ENCODE results near the gene RFX4. TPM values are rescaled to one million over a fixed set of nuclear protein-coding genes. Genes with fewer than 3 reads are reported as not detected.

Gene RFX4
- polyA plus RNA-seq, 1 donor (not counting 4 experiments of a cell fraction or from before 2014, with no cell fraction given): not detected

GRCh38 chr12:106566771-106567170, 16.0 kb upstream of the RFX4 start:
- no peak for TF ChIP-seq CTCF (optimal IDR thresholded peaks at IDR 0.05 in 1 of 3, IDR thresholded peaks at IDR 0.05 in 1 of 3, conservative IDR thresholded peaks at IDR 0.05 in 1 of 3; ENCODE audit: extremely low read depth in 1 of 3, insufficient read depth in 2 of 3, low read length in 3 of 3)
- TF ChIP-seq EZH2 (IDR thresholded peaks at IDR 0.05; ENCODE audit: low read length): no peak
- DNase-seq (ENCODE audit: low read depth, low spot score): no peak
- H3K9me1 ChIP-seq (ENCODE audit: control insufficient read depth, extremely low read depth, insufficient read depth, low read length): no peaks in the 10 kb centered on the region

DNA sequence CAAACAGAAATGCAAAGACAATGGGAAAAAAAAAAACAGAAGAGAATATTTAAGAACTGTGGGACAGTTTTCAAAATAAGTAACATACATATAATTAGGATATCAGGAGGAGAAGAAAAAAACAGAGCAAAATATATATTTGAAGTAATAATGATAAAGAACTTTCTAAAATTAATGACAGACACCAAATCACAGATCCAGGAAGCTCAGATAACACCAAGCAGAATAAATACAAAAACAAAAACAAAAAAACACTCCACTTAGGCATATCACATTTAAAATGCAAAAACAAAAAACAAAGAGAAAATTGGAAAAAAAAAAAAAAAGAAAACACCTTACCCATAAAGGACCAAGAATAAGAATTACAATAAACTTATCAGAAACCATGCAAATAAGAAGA, 9.6 kb upstream of the RFX4 start:
- Histone ChIP-seq H3K9me3 (ENCODE audit: control insufficient read depth, low read depth, low read length) (no peaks in the 10 kb centered on the region), H3K36me3 (ENCODE audit: control insufficient read depth in 2 of 2, extremely low read depth in 1 of 2, insufficient read depth in 2 of 2, low read length in 2 of 2) (no peaks in the 10 kb centered on the region), H2AFZ (ENCODE audit: control insufficient read depth, low read length) (no peak overlapping the region), H3K4me1 (ENCODE audit: control insufficient read depth, extremely low read depth, insufficient read depth, low read length) (no peaks in the 10 kb centered on the region), H3K79me2 (ENCODE audit: control insufficient read depth, insufficient read depth, low read length) (no peaks in the 10 kb centered on the region), H3K4me2 (ENCODE audit: control insufficient read depth, extremely low read depth, insufficient read depth, low read depth, low read length) (no peak overlapping the region), H3K9me1 (ENCODE audit: control insufficient read depth, extremely low read depth, insufficient read depth, low read length) (no peaks in the 10 kb centered on the region), H3K27me3 (ENCODE audit: control insufficient read depth, extremely low read depth, insufficient read depth, low read length) (peaks cover 7% of the 10 kb centered on the region), H3K4me3 (ENCODE audit: control insufficient read depth in 2 of 3, extremely low read depth in 1 of 3, insufficient read depth in 2 of 3, low read depth in 1 of 3, low read length in 3 of 3) (no peak overlapping the region), H3K9ac (ENCODE audit: control insufficient read depth, extremely low read depth, insufficient read depth, low read length) (no peak overlapping the region), H4K20me1 (ENCODE audit: control insufficient read depth, extremely low read depth, insufficient read depth, low read length) (no peaks in the 10 kb centered on the region), H3K27ac (ENCODE audit: control insufficient read depth, insufficient read depth, low read length) (no peak overlapping the region)
- no peak for TF ChIP-seq CTCF (optimal IDR thresholded peaks at IDR 0.05 in 1 of 3, IDR thresholded peaks at IDR 0.05 in 1 of 3, conservative IDR thresholded peaks at IDR 0.05 in 1 of 3; ENCODE audit: extremely low read depth in 1 of 3, insufficient read depth in 2 of 3, low read length in 3 of 3)
- no peak for TF ChIP-seq EZH2 (IDR thresholded peaks at IDR 0.05; ENCODE audit: low read length)
- no peak for FAIRE-seq
- no peak for DNase-seq (ENCODE audit: low read depth, low spot score)
- dilution Hi-C loops (cut with MboI; ENCODE audit: extremely low pct_ligation_motif_present, low sequenced_read_pairs): no loop called here

More at GRCh38 chr12:106566771-106567170, 16.0 kb upstream of the RFX4 start:
- H3K27me3 ChIP-seq (ENCODE audit: control insufficient read depth, extremely low read depth, insufficient read depth, low read length): peaks cover 4% of the 10 kb centered on the region
- no peak for FAIRE-seq
- no peaks in the 10 kb centered on the region for H4K20me1 ChIP-seq (ENCODE audit: control insufficient read depth, extremely low read depth, insufficient read depth, low read length)
- H2AFZ ChIP-seq (ENCODE audit: control insufficient read depth, low read length): no peak overlapping the region
- H3K9ac ChIP-seq (ENCODE audit: control insufficient read depth, extremely low read depth, insufficient read depth, low read length): no peak overlapping the region
- no peaks in the 10 kb centered on the region for H3K79me2 ChIP-seq (ENCODE audit: control insufficient read depth, insufficient read depth, low read length)
- H3K36me3 ChIP-seq (ENCODE audit: control insufficient read depth in 2 of 2, extremely low read depth in 1 of 2, insufficient read depth in 2 of 2, low read length in 2 of 2): no peaks in the 10 kb centered on the region
- dilution Hi-C loops (cut with MboI; ENCODE audit: extremely low pct_ligation_motif_present, low sequenced_read_pairs): no loop called here
- H3K27ac ChIP-seq (ENCODE audit: control insufficient read depth, insufficient read depth, low read length): no peak overlapping the region
- no peak overlapping the region for H3K4me2 ChIP-seq (ENCODE audit: control insufficient read depth, extremely low read depth, insufficient read depth, low read depth, low read length)
- H3K4me1 ChIP-seq (ENCODE audit: control insufficient read depth, extremely low read depth, insufficient read depth, low read length): peaks cover 7% of the 10 kb centered on the region
- H3K4me3 ChIP-seq (ENCODE audit: control insufficient read depth in 2 of 3, extremely low read depth in 1 of 3, insufficient read depth in 2 of 3, low read depth in 1 of 3, low read length in 3 of 3): no peak overlapping the region
- no peaks in the 10 kb centered on the region for H3K9me3 ChIP-seq (ENCODE audit: control insufficient read depth, low read depth, low read length)

Data from keratinocyte (primary cell).